ENCODE measurements around the gene YDJC. TPM values are rescaled to one million over a fixed set of nuclear protein-coding genes. Genes with fewer than 3 reads are reported as not detected.
"Not testable (repeated sequence)": the region's sequence is repeated elsewhere in the genome, so short reads cannot be mapped to it uniquely, and the experiment has no call there.

Gene YDJC
- total and polyA plus RNA-seq, 2 experiments from 2014 or later, result 24.1 to 44.5 TPM

GRCh38 chr22:21641417-21641788 lies 11.6 kb upstream of the YDJC start:
- 8% methylated on average over 9 of the region's 9 CpGs for WGBS (ENCODE audit: low lambda C conversion rate, missing lambda C conversion rate)
- Histone ChIP-seq H3K27me3 (no peaks in the 10 kb centered on the region), H3K79me2 (peaks cover 3% of the 10 kb centered on the region), H3K4me3 (peak overlapping the region; percentile 22), H3K36me3 (replicated peaks; ENCODE audit: insufficient read depth, low read depth) (no peaks in the 10 kb centered on the region), H3K4me1 (ENCODE audit: insufficient read depth) (peaks cover 5% of the 10 kb centered on the region), H2AFZ (peak overlapping the region; percentile 80), H3K27ac (peak overlapping the region; percentile 70), H3K9me3 (ENCODE audit: low read depth) (no peaks in the 10 kb centered on the region), H3K9me2 (replicated peaks; ENCODE audit: insufficient read depth) (no peaks in the 10 kb centered on the region), H4K20me1 (ENCODE audit: insufficient read depth, poor library complexity, severe bottlenecking) (peaks cover 3% of the 10 kb centered on the region), H3K4me2 (peak overlapping the region; percentile 93)
- peak; percentile 47 for TF ChIP-seq CTCF (IDR thresholded peaks at IDR 0.05; ENCODE audit: poor library complexity)
- TF ChIP-seq EZH2phosphoT487 (IDR thresholded peaks at IDR 0.05; ENCODE audit: low read depth, severe bottlenecking, unreplicated experiment), result no peak
- TF ChIP-seq EZH2 (IDR thresholded peaks at IDR 0.05; ENCODE audit: borderline replicate concordance), result no peak
- DNase-seq (ENCODE audit: low spot score), result peak; percentile 72

GRCh38 chr22:21640810-21641209 lies 11.0 kb upstream of the YDJC start:
- H3K27ac ChIP-seq, result no peak overlapping the region
- H3K79me2 ChIP-seq, result no peaks in the 10 kb centered on the region
- no peaks in the 10 kb centered on the region for H3K9me2 ChIP-seq (replicated peaks; ENCODE audit: insufficient read depth)
- no peak for DNase-seq (ENCODE audit: low spot score)
- no peaks in the 10 kb centered on the region for H4K20me1 ChIP-seq (ENCODE audit: insufficient read depth, poor library complexity, severe bottlenecking)
- H3K36me3 ChIP-seq (replicated peaks; ENCODE audit: insufficient read depth, low read depth), result no peaks in the 10 kb centered on the region
- H3K9me3 ChIP-seq (ENCODE audit: low read depth), result no peaks in the 10 kb centered on the region
- H3K4me1 ChIP-seq (ENCODE audit: insufficient read depth), result peaks cover 5% of the 10 kb centered on the region
- 95% methylated on average over 5 of the region's 5 CpGs for WGBS (ENCODE audit: low lambda C conversion rate, missing lambda C conversion rate)
- peak overlapping the region; percentile 93 for H3K4me2 ChIP-seq
- H3K27me3 ChIP-seq, result no peaks in the 10 kb centered on the region
- TF ChIP-seq EZH2 (IDR thresholded peaks at IDR 0.05; ENCODE audit: borderline replicate concordance) (no peak), CTCF (IDR thresholded peaks at IDR 0.05; ENCODE audit: poor library complexity) (no peak), EZH2phosphoT487 (IDR thresholded peaks at IDR 0.05; ENCODE audit: low read depth, severe bottlenecking, unreplicated experiment) (no peak)
- no peak overlapping the region for H2AFZ ChIP-seq
- no peak overlapping the region for H3K4me3 ChIP-seq

DNA sequence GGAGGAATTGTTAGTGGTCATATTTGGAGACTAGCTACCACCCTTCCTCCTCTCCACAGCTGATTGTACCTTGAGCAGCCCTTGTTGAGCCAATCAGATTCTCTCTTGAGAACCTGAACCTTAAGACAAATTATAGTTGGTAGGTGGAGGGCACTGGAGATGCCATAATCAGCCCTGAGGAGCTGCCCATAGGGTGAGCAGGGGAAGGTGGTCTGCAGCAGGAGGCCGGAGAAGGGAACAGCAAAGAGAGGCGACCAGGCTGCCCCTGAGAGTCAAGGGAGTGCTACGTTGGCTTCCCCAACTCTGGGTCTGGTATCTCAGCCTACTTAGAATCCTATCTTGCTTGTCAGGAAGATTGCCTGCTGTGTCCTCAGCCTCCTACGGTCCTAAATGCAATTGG lies 9.5 kb upstream of the YDJC start:
- TF ChIP-seq EZH2phosphoT487 (IDR thresholded peaks at IDR 0.05; ENCODE audit: low read depth, severe bottlenecking, unreplicated experiment) (no peak), EZH2 (IDR thresholded peaks at IDR 0.05; ENCODE audit: borderline replicate concordance) (no peak), CTCF (IDR thresholded peaks at IDR 0.05; ENCODE audit: poor library complexity) (no peak)
- Histone ChIP-seq H3K36me3 (replicated peaks; ENCODE audit: insufficient read depth, low read depth) (no peaks in the 10 kb centered on the region), H3K9me2 (replicated peaks; ENCODE audit: insufficient read depth) (no peaks in the 10 kb centered on the region), H3K4me1 (ENCODE audit: insufficient read depth) (peaks cover 5% of the 10 kb centered on the region), H3K27ac (no peak overlapping the region), H3K27me3 (no peaks in the 10 kb centered on the region), H3K4me2 (no peak overlapping the region), H2AFZ (no peak overlapping the region), H3K4me3 (no peak overlapping the region), H4K20me1 (ENCODE audit: insufficient read depth, poor library complexity, severe bottlenecking) (no peaks in the 10 kb centered on the region), H3K79me2 (no peaks in the 10 kb centered on the region), H3K9me3 (ENCODE audit: low read depth) (no peaks in the 10 kb centered on the region)
- WGBS (ENCODE audit: low lambda C conversion rate, missing lambda C conversion rate), result 79% methylated on average over 4 of the region's 4 CpGs
- no peak for DNase-seq (ENCODE audit: low spot score)

GRCh38 chr22:21637450-21637849 lies 7.6 kb upstream of the YDJC start:
- H3K27ac ChIP-seq; H3K4me1 ChIP-seq (ENCODE audit: insufficient read depth); H3K9me2 ChIP-seq (replicated peaks; ENCODE audit: insufficient read depth); H3K9me3 ChIP-seq (ENCODE audit: low read depth); DNase-seq (ENCODE audit: low spot score); H3K27me3 ChIP-seq; H3K36me3 ChIP-seq (replicated peaks; ENCODE audit: insufficient read depth, low read depth); H3K4me3 ChIP-seq; H4K20me1 ChIP-seq (ENCODE audit: insufficient read depth, poor library complexity, severe bottlenecking); H3K79me2 ChIP-seq; H3K4me2 ChIP-seq; H2AFZ ChIP-seq: not testable (repeated sequence)
- WGBS (ENCODE audit: low lambda C conversion rate, missing lambda C conversion rate), result 87% methylated on average over 2 of the region's 2 CpGs
